Activated naive CD4-positive, alpha-beta T cell treated with anti-CD3 and anti-CD28 coated beads for 36 hours (primary cell): ENCODE measurements around the gene USP3. TPM values are rescaled to one million over a fixed set of nuclear protein-coding genes. Genes with fewer than 3 reads are reported as not detected.

Source experiments
- CTCF ChIA-PET: fragments of 350-600 bp; sonication (Branson Sonifier 250); formaldehyde crosslinking; loops from one replicate; lab custom pipeline; 2021; ENCODE audit warnings: antibody characterized with exemption; lab: Charles Lee
- DNase-seq: peaks from one replicate; pipeline ENCODE4 v3.0.0-alpha.2; 2020
- H3K27ac Mint-ChIP-seq: one replicate; pipeline ENCODE4 v1.8.0; 2021; ENCODE audit warnings: mild to moderate bottlenecking, mixed read lengths
- H3K27me3 Mint-ChIP-seq: one replicate; pipeline ENCODE4 v1.8.0; 2021; ENCODE audit warnings: low read depth, mixed read lengths
- H3K36me3 Mint-ChIP-seq: one replicate; pipeline ENCODE4 v1.8.0; 2021; ENCODE audit warnings: low read depth, mixed read lengths
- H3K4me1 Mint-ChIP-seq: one replicate; pipeline ENCODE4 v1.8.0; 2021; ENCODE audit warnings: low read depth, mixed read lengths
- H3K4me3 Mint-ChIP-seq: one replicate; pipeline ENCODE4 v1.8.0; 2021; ENCODE audit warnings: mild to moderate bottlenecking, moderate library complexity, mixed read lengths
- H3K9me3 Mint-ChIP-seq: one replicate; pipeline ENCODE4 v1.8.0; 2021; ENCODE audit warnings: mixed read lengths
- intact Hi-C: fragments of 100-400 bp; cut with micrococcal nuclease; formaldehyde crosslinking; loops from one replicate; pipeline ENCODE4 v1.15.1; 2023
- total RNA-seq, 2 experiments: library from RNA; stranded (reverse); gene quantifications; one replicate each; pipeline ENCODE4 v1.2.3, GENCODE V29; 2021

Gene USP3
- total RNA-seq, 2 experiments from 2014 or later: 49.9 to 52.2 TPM

DNA sequence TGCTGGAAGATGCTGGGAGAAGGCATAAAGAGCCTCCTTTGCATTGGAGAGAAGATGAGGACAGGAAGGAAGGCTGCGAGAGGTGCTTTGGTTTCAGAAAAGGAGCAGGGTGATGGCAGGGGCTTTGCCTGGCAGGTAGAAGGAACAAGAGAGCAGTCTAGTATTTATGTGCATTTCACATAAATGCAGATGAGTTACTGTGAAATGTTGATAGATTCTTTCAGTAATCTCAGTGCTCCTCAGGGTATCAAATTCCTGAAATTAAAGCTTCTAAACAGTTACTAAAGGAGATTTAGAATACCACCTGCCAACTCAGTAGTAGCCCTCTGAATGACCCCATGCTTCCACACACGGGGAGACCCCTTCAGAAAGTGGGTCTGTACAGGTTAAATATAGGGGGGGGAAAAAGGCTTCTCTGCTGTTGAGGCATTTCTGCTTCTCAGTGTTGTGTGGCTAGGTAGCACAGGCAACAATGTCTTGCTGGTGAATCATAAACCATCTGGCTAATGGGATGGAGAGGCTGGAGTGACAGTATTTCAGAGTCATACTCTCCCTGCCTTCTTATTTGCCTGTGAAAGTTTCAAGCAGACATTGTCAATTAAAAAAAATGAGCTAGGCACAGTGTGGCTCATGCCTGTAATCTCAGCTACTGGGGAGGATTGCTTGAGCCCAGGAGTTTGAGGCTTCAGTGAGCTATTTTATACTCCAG is 78.5 kb downstream of the USP3 start:
- intact Hi-C loops: no loop called here
- CTCF ChIA-PET: interaction anchor here (0.7 kb wide), 1 partner anchor 30 kb away, joined by 3 read pairs; no protein-coding TSS in a partner anchor
- DNase-seq: no peak
- no peak overlapping the region for H3K4me3 Mint-ChIP-seq
- peaks cover 3% of the 10 kb centered on the region for H3K9me3 Mint-ChIP-seq
- H3K36me3 Mint-ChIP-seq: peaks cover 43% of the 10 kb centered on the region
- H3K27ac Mint-ChIP-seq: peak overlapping the region; percentile 77
- no peaks in the 10 kb centered on the region for H3K27me3 Mint-ChIP-seq
- peaks cover 23% of the 10 kb centered on the region for H3K4me1 Mint-ChIP-seq

- Mint-ChIP-seq H3K36me3 (peaks cover 63% of the 10 kb centered on the region), H3K4me1 (peaks cover 30% of the 10 kb centered on the region), H3K9me3 (peaks cover 3% of the 10 kb centered on the region), H3K27ac (no peak overlapping the region), H3K27me3 (no peaks in the 10 kb centered on the region), H3K4me3 (no peak overlapping the region)
- intact Hi-C loops: no loop called here
- CTCF ChIA-PET: no interaction called here
- DNase-seq: no peak
Observed at GRCh38 chr15:63586790-63587189, 82.4 kb downstream of the USP3 start.

DNA sequence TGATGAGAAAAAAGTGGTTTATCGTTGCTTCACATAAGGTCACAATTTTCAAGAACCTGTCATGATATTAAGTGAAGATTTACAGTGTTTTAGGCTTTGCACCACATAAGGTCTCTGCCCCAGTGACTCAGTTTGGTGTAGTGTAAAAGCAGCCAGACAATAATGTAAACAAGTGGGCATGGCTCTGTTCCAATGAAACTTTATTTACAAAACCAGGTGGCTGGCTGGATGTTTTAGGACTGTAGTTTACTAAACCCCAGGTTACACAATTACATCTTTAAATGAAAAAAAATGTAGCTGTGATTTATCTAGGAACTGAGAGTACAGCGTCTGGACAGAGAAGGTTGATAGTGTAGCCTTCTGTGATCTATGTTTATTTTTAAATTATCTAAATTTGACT is 83.1 kb downstream of the USP3 start:
- Mint-ChIP-seq H3K27ac (no peak overlapping the region), H3K4me3 (no peak overlapping the region), H3K4me1 (peaks cover 28% of the 10 kb centered on the region), H3K36me3 (peaks cover 64% of the 10 kb centered on the region), H3K9me3 (peaks cover 3% of the 10 kb centered on the region), H3K27me3 (no peaks in the 10 kb centered on the region)
- DNase-seq: no peak
- CTCF ChIA-PET: interaction anchor here (0.6 to 1.6 kb wide), 4 partner anchors 12 to 420 kb away, joined by 3 to 6 read pairs (median 4); no protein-coding TSS in a partner anchor
- intact Hi-C loops: no loop called here

DNA sequence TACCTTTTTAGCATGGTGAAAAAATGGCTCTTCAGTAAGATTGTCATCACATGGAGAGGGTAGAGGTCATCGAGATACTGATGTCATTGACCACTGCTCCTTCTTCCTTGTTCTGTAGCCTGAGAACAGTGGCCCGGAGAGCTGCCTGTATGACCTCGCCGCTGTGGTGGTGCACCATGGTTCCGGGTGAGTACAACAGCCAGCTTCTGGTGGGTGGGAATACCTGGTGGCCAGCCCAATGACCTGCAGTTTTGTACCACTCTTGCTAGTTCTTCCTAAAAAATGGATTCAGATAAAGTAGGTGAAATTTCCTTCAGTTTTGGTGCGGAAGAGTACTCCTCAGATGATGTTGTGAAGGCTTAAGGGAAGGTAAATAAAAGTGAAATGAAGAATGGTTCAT is 84.4 kb downstream of the USP3 start:
- Mint-ChIP-seq H3K36me3 (peaks cover 59% of the 10 kb centered on the region), H3K27ac (no peak overlapping the region), H3K9me3 (peaks cover 3% of the 10 kb centered on the region), H3K4me1 (peaks cover 33% of the 10 kb centered on the region), H3K4me3 (no peak overlapping the region), H3K27me3 (no peaks in the 10 kb centered on the region)
- DNase-seq: no peak
- intact Hi-C loops: no loop called here
- CTCF ChIA-PET: interaction anchor here (1.6 kb wide), 2 partner anchors 11 to 79 kb away, joined by 4 to 6 read pairs; no protein-coding TSS in a partner anchor

GRCh38 chr15:63593705-63594671 is 89.6 kb downstream of the USP3 start:
- H3K27ac Mint-ChIP-seq: peak overlapping the region; percentile 70
- peaks cover 68% of the 10 kb centered on the region for H3K4me1 Mint-ChIP-seq
- intact Hi-C loops: loop anchor here (2.0 kb wide), 1 partner anchor 33 kb away; no protein-coding TSS in a partner anchor
- no peak overlapping the region for H3K4me3 Mint-ChIP-seq
- CTCF ChIA-PET: interaction anchor here (0.6 to 8.6 kb wide), 3 partner anchors 127 to 339 kb away, joined by 3 to 101 read pairs (median 10); no protein-coding TSS in a partner anchor
- H3K9me3 Mint-ChIP-seq: no peaks in the 10 kb centered on the region
- DNase-seq: peak; percentile 64
- H3K36me3 Mint-ChIP-seq: peaks cover 33% of the 10 kb centered on the region
- H3K27me3 Mint-ChIP-seq: no peaks in the 10 kb centered on the region

DNA sequence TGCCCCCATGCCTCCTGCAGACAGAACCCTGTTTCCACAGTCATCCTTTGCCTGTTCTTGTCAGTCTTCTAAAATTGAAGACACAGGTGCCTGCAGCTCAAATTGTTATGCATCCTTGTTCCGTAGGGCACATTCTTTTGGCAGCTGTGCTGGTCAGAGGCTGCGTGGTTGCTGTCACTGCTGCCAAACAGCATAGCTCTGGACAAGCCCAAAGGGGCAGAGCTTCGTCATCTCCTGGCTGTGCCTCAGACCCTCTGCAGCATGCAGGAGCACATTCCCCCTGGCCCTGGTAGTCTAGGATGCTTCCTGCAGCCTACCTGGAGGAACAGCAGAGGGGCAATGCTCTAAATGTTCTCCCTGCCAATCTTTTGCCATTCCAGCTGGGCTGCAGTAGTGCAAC is 90.7 kb downstream of the USP3 start:
- H3K9me3 Mint-ChIP-seq: no peaks in the 10 kb centered on the region
- H3K27me3 Mint-ChIP-seq: no peaks in the 10 kb centered on the region
- CTCF ChIA-PET: interaction anchor here (1.0 to 8.6 kb wide), 2 partner anchors 15 to 129 kb away, joined by 3 to 101 read pairs; no protein-coding TSS in a partner anchor
- peaks cover 27% of the 10 kb centered on the region for H3K36me3 Mint-ChIP-seq
- intact Hi-C loops: no loop called here
- no peak overlapping the region for H3K4me3 Mint-ChIP-seq
- no peak for DNase-seq
- H3K4me1 Mint-ChIP-seq: peaks cover 77% of the 10 kb centered on the region
- H3K27ac Mint-ChIP-seq: peak overlapping the region; percentile 2

GRCh38 chr15:63595688-63596087 is 91.3 kb downstream of the USP3 start:
- Mint-ChIP-seq H3K9me3 (no peaks in the 10 kb centered on the region), H3K36me3 (peaks cover 24% of the 10 kb centered on the region), H3K27ac (no peak overlapping the region), H3K4me3 (no peak overlapping the region), H3K27me3 (no peaks in the 10 kb centered on the region), H3K4me1 (peaks cover 77% of the 10 kb centered on the region)
- DNase-seq: no peak
- intact Hi-C loops: no loop called here
- CTCF ChIA-PET: interaction anchor here (0.8 to 8.6 kb wide), 4 partner anchors 15 to 305 kb away, joined by 3 to 101 read pairs (median 3); no protein-coding TSS in a partner anchor

- H3K36me3 Mint-ChIP-seq: peaks cover 16% of the 10 kb centered on the region
- peak; percentile 37 for DNase-seq
- peaks cover 69% of the 10 kb centered on the region for H3K4me1 Mint-ChIP-seq
- H3K9me3 Mint-ChIP-seq: no peaks in the 10 kb centered on the region
- intact Hi-C loops: no loop called here
- peak overlapping the region; percentile 33 for H3K27ac Mint-ChIP-seq
- CTCF ChIA-PET: interaction anchor here (0.8 to 8.6 kb wide), 5 partner anchors 23 to 306 kb away, joined by 3 to 101 read pairs (median 3); no protein-coding TSS in a partner anchor
- H3K27me3 Mint-ChIP-seq: no peaks in the 10 kb centered on the region
- H3K4me3 Mint-ChIP-seq: no peak overlapping the region
Observed at GRCh38 chr15:63596676-63597037, 92.3 kb downstream of the USP3 start.

GRCh38 chr15:63597038-63597790 is 92.8 kb downstream of the USP3 start, which contains the start of gene FBXL22:
Gene FBXL22 (plus strand): TSS chr15:63597387. CDS start chr15:63597393, 6 bp downstream.
- intact Hi-C loops: no loop called here
- H3K4me3 Mint-ChIP-seq: no peak within 1 kb of the TSS
- H3K36me3 Mint-ChIP-seq: peaks cover 13% of the 10 kb centered on the region
- H3K27ac Mint-ChIP-seq: peak within 1 kb of the TSS; percentile 33
- no peaks in the 10 kb centered on the region for H3K9me3 Mint-ChIP-seq
- no peaks in the 10 kb centered on the region for H3K27me3 Mint-ChIP-seq
- CTCF ChIA-PET: interaction anchor here (1.1 to 8.6 kb wide), 4 partner anchors 24 to 131 kb away, joined by 3 to 101 read pairs (median 11); no protein-coding TSS in a partner anchor
- peaks cover 69% of the 10 kb centered on the region for H3K4me1 Mint-ChIP-seq
- DNase-seq: no peak

DNA sequence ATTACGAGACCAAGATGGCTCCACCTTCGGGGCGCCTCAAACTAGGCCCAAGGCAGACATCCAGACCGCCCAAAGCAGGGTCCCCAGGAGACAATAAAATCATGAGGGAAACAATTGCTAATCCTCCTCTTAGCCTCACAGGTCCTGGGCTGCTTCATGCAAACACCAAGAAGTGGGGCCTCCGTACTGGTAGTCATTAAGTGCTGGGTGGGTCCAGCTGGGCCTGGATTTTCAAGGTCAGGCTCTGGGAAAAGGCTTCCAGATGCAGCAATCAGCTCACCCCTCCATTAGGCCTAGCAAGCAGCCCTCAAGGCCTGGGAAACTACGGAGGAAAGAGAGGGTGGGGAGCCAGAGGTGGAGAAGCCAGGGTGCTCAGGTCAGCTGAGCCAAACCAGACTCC is 93.4 kb downstream of the USP3 start:
- intact Hi-C loops: no loop called here
- H3K27ac Mint-ChIP-seq: no peak overlapping the region
- H3K4me3 Mint-ChIP-seq: no peak overlapping the region

More for the DNA sequence above, 93.4 kb downstream of the USP3 start:
- H3K27me3 Mint-ChIP-seq: no peaks in the 10 kb centered on the region
- H3K9me3 Mint-ChIP-seq: no peaks in the 10 kb centered on the region
- H3K4me1 Mint-ChIP-seq: peaks cover 69% of the 10 kb centered on the region
- DNase-seq: no peak
- CTCF ChIA-PET: interaction anchor here (1.1 to 8.6 kb wide), 4 partner anchors 45 to 132 kb away, joined by 3 to 101 read pairs (median 12); no protein-coding TSS in a partner anchor
- peaks cover 12% of the 10 kb centered on the region for H3K36me3 Mint-ChIP-seq
